22Rv1 (cell line): ENCODE data around the gene AFF4.

Experiments used
- H3K27ac ChIP-seq: fragments of 450-650 bp; 2 replicates; pipeline ENCODE4 v1.5.1; 2017
- ZFX ChIP-seq: fragments of 450-650 bp; IDR thresholded peaks from 2 replicates; pipeline ENCODE4 v1.6.1; 2017; ENCODE audit warnings: antibody characterized with exemption, borderline replicate concordance
- TF ChIP-seq, protein P1 (sequence below): fragments of 450-650 bp; IDR thresholded peaks from 2 replicates; pipeline ENCODE4 v1.5.1; 2017; ENCODE audit warnings: mild to moderate bottlenecking

The AFF4 gene

DNA sequence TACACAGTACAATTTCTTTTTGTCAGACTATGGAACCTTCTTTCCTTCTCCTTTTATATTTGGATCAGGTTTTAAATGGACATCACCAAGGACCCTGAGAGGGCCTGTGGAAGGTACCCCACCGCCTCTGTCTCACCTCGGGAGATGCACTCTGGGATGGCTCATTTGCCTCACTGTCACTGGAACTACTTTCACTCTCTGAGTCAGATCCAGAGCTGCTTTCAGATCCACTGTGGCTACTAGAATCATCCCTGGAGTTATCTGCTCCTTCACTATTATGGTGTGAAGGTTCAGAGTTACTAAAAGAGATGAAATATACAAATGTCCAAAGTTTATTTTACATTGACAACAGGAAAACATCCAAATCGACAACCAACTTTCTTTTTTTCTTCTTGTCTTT is 65.3 kb downstream of the AFF4 start:
- no peak overlapping the region for H3K27ac ChIP-seq
- TF ChIP-seq, protein P1, sequence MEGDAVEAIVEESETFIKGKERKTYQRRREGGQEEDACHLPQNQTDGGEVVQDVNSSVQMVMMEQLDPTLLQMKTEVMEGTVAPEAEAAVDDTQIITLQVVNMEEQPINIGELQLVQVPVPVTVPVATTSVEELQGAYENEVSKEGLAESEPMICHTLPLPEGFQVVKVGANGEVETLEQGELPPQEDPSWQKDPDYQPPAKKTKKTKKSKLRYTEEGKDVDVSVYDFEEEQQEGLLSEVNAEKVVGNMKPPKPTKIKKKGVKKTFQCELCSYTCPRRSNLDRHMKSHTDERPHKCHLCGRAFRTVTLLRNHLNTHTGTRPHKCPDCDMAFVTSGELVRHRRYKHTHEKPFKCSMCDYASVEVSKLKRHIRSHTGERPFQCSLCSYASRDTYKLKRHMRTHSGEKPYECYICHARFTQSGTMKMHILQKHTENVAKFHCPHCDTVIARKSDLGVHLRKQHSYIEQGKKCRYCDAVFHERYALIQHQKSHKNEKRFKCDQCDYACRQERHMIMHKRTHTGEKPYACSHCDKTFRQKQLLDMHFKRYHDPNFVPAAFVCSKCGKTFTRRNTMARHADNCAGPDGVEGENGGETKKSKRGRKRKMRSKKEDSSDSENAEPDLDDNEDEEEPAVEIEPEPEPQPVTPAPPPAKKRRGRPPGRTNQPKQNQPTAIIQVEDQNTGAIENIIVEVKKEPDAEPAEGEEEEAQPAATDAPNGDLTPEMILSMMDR, result no peak
- TF ChIP-seq ZFX, result no peak

DNA sequence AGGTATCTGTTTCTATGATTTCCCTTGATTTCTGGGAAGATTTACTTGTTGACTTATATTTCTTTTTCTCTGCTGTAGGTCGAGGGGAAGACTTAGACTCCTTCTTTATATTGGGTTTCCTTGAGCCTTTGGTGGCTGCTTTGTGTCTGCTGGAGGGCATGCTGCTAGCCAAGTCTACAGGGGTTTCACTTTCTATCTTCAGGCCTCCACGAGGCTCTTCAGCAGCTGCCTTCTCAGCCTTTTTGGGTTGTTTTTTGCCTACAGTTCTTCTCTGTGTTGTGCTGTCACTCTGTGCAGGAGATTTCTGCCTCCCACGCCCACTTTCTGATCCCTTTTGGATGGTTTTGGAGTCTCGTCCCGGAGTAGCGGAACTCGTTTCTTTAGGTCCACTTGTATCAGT is 66.7 kb downstream of the AFF4 start:
- H3K27ac ChIP-seq, result no peak overlapping the region
- TF ChIP-seq, protein P1, result no peak
- no peak for TF ChIP-seq ZFX

DNA sequence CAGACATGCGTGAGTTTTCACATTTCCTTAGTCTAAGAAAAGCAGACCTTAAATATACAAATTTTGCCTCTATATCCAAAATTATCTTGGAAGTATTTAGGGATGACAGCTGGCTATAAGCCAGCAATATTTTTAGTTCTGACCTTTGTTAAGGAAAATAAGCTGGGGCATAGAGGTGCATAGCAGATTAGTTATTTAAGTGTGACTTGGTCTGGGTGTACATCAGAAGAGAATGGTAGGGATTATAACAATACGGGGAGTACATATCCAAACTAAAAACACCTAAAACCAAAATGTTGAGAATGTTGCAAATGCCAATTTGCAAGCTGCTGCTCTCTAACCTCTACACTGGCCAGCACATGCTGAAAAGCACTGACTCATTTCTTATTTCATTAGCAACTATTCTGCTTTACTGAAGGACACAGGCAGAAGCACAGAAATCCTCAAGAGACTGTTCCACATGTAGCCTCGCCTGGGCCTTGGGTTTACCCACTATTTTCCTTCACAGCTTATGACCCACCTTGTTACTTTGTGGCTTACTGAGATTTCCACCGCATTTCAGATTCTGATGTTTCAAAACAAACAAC is 67.6 kb downstream of the AFF4 start:
- H3K27ac ChIP-seq, result no peak overlapping the region
- no peak for TF ChIP-seq ZFX
- TF ChIP-seq, protein P1, result no peak

DNA sequence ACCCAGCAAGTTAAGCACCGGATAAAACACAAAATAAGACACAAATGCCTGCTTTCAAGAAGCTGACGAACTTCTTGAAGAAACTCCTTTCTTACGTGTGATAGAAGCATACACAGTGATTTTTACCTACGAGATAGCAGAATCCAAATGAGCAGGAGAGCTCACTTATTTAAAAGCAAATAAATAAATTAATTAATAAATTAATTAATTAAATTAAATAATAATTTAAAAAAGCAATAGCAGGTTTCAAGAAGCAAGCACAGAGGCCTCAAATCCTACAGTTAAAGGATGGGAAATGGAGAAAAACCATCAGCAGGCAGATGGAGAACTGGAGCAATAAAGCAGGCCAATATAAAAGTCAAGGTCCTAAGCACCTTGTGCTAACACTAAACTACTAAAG is 72.6 kb downstream of the AFF4 start:
- no peak overlapping the region for H3K27ac ChIP-seq
- no peak for TF ChIP-seq ZFX
- TF ChIP-seq, protein P1, result no peak

DNA sequence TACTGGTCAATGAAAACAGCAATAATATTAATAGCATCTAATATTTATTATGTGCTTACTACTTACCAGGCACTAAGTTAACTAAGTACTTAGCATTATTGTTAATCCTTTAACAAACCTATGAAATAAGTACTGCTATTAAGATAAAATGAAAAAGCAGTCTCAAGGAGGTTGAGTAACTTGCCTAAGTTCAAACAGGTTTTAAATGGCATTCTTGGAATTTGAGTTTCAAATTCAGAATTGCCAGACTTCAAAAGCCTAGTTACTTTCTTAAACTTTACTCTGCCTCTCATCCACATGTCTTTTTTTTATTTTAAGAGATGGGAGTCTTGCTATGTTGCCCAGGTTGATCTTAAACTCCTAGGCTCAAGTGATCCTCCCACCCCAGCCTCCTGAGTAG is 73.9 kb downstream of the AFF4 start:
- TF ChIP-seq, protein P1, result no peak
- no peak for TF ChIP-seq ZFX
- no peak overlapping the region for H3K27ac ChIP-seq

DNA sequence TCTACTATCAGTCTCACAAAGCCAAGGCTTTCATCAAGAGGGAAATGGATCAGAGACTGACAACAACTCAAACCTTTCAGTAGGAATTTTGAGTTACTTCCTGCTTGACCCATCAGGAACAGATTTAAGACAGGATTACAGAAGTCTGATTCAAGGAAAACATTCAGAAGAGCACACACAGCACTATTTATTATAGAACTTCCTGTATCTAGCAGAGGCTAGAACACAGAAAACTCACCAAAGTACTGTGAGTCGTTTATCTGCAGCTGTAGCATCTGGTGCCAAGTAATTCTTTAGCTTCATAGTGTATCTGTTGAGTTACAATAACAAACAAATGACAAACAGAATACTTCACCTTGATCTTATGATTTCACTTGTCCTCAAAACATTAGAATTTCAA is 76.2 kb downstream of the AFF4 start:
- TF ChIP-seq, protein P1, result no peak
- no peak for TF ChIP-seq ZFX
- H3K27ac ChIP-seq, result no peak overlapping the region

DNA sequence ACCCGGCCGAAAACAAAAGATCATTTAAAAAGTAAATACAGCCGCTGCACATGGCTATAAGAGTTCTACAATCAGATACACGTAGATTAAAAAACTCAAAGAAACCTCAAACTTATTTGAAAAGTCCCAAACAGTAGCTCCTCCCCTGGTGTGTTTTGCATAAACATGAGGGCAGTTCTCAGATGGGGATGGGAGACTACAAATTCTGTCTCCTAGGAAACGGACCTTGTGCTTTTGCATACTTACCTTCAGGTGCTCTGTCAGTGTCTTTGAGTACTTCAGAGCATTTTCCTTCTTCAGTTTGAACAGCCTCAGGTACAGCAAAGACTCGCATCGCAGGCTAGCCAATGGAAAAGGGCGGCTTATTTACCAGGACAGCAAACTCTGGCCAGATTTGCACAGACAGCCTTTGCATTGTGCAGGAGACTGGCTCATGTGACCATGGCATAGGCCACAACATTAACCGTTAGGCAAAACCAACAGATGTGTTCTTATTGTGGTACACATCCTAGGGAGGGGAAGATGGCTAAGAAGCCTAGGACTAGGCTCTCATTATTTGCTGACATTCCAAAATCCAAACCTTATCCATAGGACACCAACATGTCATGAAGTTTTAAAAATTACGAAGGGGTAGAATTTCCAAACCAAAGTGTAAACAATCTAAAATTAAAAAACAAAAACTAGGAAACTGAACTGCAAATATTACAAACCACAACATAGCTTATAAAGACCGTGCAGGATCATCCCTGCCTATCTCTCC is 77.2 kb downstream of the AFF4 start:
- no peak overlapping the region for H3K27ac ChIP-seq
- TF ChIP-seq, protein P1, result no peak
- no peak for TF ChIP-seq ZFX
